ENCODE results near the gene TCP10L. TPM values are rescaled to one million over a fixed set of nuclear protein-coding genes. Genes with fewer than 3 reads are reported as not detected.
A peak's percentile ranks its signal among the peaks of the same experiment; 100 is the strongest.

The TCP10L gene
- total RNA-seq, 1 donor from 2014 or later, result 1.1 TPM

GRCh38 chr21:32584472-32584871, 851 bp downstream of the TCP10L start:
- Histone ChIP-seq H3K36me3 (ENCODE audit: control insufficient read depth, insufficient read depth, low read length) (no peaks in the 10 kb centered on the region), H3K4me3 (ENCODE audit: low read depth, low read length) (no peak overlapping the region), H3K27me3 (ENCODE audit: control insufficient read depth, insufficient read depth, low read length) (peaks cover 2% of the 10 kb centered on the region)
- no peak for TF ChIP-seq CTCF (IDR thresholded peaks at IDR 0.05; ENCODE audit: insufficient read depth, low read length, poor library complexity, severe bottlenecking)
- no peak for DNase-seq (ENCODE audit: low read depth)

- no peak for TF ChIP-seq CTCF (IDR thresholded peaks at IDR 0.05; ENCODE audit: insufficient read depth, low read length, poor library complexity, severe bottlenecking)
Measured at GRCh38 chr21:32581732-32582131, 3.6 kb downstream of the TCP10L start.

GRCh38 chr21:32580949-32581348, 4.4 kb downstream of the TCP10L start:
- TF ChIP-seq CTCF (IDR thresholded peaks at IDR 0.05; ENCODE audit: insufficient read depth, low read length, poor library complexity, severe bottlenecking), result no peak
- Histone ChIP-seq H3K36me3 (ENCODE audit: control insufficient read depth, insufficient read depth, low read length) (no peaks in the 10 kb centered on the region), H3K4me3 (ENCODE audit: low read depth, low read length) (no peak overlapping the region), H3K27me3 (ENCODE audit: control insufficient read depth, insufficient read depth, low read length) (peaks cover 2% of the 10 kb centered on the region)
- no peak for DNase-seq (ENCODE audit: low read depth)

More at GRCh38 chr21:32581732-32582131, 3.6 kb downstream of the TCP10L start:
- H3K36me3 ChIP-seq (ENCODE audit: control insufficient read depth, insufficient read depth, low read length), result no peaks in the 10 kb centered on the region
- DNase-seq (ENCODE audit: low read depth), result no peak
- no peak overlapping the region for H3K4me3 ChIP-seq (ENCODE audit: low read depth, low read length)
- H3K27me3 ChIP-seq (ENCODE audit: control insufficient read depth, insufficient read depth, low read length), result peaks cover 2% of the 10 kb centered on the region

GRCh38 chr21:32578107-32578691, 7.1 kb downstream of the TCP10L start:
- Histone ChIP-seq H3K4me3 (ENCODE audit: low read depth, low read length) (no peak overlapping the region), H3K27me3 (ENCODE audit: control insufficient read depth, insufficient read depth, low read length) (peaks cover 4% of the 10 kb centered on the region), H3K36me3 (ENCODE audit: control insufficient read depth, insufficient read depth, low read length) (no peaks in the 10 kb centered on the region)
- no peak for DNase-seq (ENCODE audit: low read depth)
- TF ChIP-seq CTCF (IDR thresholded peaks at IDR 0.05; ENCODE audit: insufficient read depth, low read length, poor library complexity, severe bottlenecking), result peak; percentile 38

- no peak for DNase-seq (ENCODE audit: low read depth)
- TF ChIP-seq CTCF (IDR thresholded peaks at IDR 0.05; ENCODE audit: insufficient read depth, low read length, poor library complexity, severe bottlenecking), result no peak
- Histone ChIP-seq H3K4me3 (ENCODE audit: low read depth, low read length) (no peak overlapping the region), H3K27me3 (ENCODE audit: control insufficient read depth, insufficient read depth, low read length) (peaks cover 4% of the 10 kb centered on the region), H3K36me3 (ENCODE audit: control insufficient read depth, insufficient read depth, low read length) (no peaks in the 10 kb centered on the region)
Measured at GRCh38 chr21:32576011-32576410, 9.3 kb downstream of the TCP10L start.
